GM18861 (cell line): ENCODE results near the gene ABCG1.

ENCODE experiments used
- ATAC-seq: cut with Tn5 transposase; IDR thresholded peaks from one replicate; pipeline ENCODE4 v1.9.1; 2021; ENCODE audit not compliant: unreplicated experiment

ABCG1 gene

GRCh38 chr21:42343101-42343500, 124.2 kb downstream of the ABCG1 start:
- ATAC-seq: no peak

GRCh38 chr21:42343556-42343955, 124.6 kb downstream of the ABCG1 start:
- no peak for ATAC-seq

GRCh38 chr21:42343963-42344510, 125.1 kb downstream of the ABCG1 start:
- ATAC-seq: no peak

GRCh38 chr21:42344631-42345030, 125.7 kb downstream of the ABCG1 start:
- no peak for ATAC-seq

- ATAC-seq: no peak
Measured at GRCh38 chr21:42346441-42346840, 127.5 kb downstream of the ABCG1 start.
